Measurements from ENCODE around the gene MSL1.

Gene MSL1

GRCh38 chr17:40093005-40093579 is 28.7 kb upstream of the MSL1 start:
- Histone ChIP-seq H3K4me1 (ENCODE audit: control insufficient read depth, insufficient read depth, low read length) (no peaks in the 10 kb centered on the region), H3K9me3 (ENCODE audit: control insufficient read depth, insufficient read depth, low read depth, low read length) (no peaks in the 10 kb centered on the region), H3K27ac (ENCODE audit: extremely low read depth, low read depth, low read length) (no peak overlapping the region; the same call in 1 of the 2 replicates), H3K36me3 (ENCODE audit: control insufficient read depth in 2 of 2, insufficient read depth in 1 of 2, low read length in 2 of 2) (peaks cover 4 to 54% of the 10 kb centered on the region in 2 experiments; a peak in 2 of 3 replicates), H3K4me3 (ENCODE audit: low read depth, low read length) (no peak overlapping the region)
- ChIA-PET POLR2A (interaction anchor here (0.8 to 2.1 kb wide), 4 partner anchors 18 to 47 kb away, joined by 3 to 10 read pairs (median 3); partner anchors contain the start of genes CASC3, MED24 and THRA), CTCF (interaction anchor here (0.6 to 1.5 kb wide), 7 partner anchors 9 to 148 kb away, joined by 4 to 9 read pairs (median 4); no protein-coding TSS in a partner anchor)
- TF ChIP-seq, protein P1, sequence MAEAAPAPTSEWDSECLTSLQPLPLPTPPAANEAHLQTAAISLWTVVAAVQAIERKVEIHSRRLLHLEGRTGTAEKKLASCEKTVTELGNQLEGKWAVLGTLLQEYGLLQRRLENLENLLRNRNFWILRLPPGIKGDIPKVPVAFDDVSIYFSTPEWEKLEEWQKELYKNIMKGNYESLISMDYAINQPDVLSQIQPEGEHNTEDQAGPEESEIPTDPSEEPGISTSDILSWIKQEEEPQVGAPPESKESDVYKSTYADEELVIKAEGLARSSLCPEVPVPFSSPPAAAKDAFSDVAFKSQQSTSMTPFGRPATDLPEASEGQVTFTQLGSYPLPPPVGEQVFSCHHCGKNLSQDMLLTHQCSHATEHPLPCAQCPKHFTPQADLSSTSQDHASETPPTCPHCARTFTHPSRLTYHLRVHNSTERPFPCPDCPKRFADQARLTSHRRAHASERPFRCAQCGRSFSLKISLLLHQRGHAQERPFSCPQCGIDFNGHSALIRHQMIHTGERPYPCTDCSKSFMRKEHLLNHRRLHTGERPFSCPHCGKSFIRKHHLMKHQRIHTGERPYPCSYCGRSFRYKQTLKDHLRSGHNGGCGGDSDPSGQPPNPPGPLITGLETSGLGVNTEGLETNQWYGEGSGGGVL (tag by site-specific recombination; IDR thresholded peaks at IDR 0.05) = no peak

DNA sequence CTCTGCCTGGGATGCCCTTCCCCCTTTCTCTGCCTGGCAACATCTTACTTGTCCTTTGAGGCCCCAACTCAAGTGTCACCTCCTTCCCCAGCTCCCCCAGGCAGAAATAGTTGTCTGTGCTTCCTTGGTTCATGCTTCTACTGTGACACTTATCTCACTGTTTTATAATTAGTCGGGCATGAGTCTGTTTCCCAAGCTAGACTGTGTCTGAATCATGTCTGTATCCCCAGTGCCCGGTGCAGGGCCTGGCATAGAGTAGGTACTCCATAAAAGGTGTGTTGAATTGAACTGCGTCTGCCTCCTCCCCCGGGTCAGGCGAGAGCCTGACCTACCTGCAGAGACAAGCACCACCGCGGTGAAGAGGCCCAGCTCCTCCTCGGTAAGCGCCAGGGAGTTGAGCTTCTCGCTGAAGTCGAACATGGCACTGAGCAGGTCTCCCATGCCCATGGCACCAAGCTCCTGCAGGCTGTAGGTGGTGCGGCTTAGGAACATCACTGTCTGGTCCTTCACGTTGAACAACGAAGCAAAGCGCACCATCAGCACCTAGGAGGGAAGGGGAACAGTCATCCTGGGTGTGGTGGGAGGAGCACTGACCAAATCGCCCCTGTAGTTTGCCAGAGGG is 28.1 kb upstream of the MSL1 start:
- no peak overlapping the region for H3K4me3 ChIP-seq (ENCODE audit: low read depth, low read length)
- no peaks in the 10 kb centered on the region for H3K9me3 ChIP-seq (ENCODE audit: control insufficient read depth, insufficient read depth, low read depth, low read length)
- H3K36me3 ChIP-seq (ENCODE audit: control insufficient read depth in 2 of 2, insufficient read depth in 1 of 2, low read length in 2 of 2) = peaks cover 4 to 49% of the 10 kb centered on the region in 2 experiments; a peak in 2 of 3 replicates
- ChIA-PET POLR2A (interaction anchor here (0.9 to 2.1 kb wide), 3 partner anchors 17 to 46 kb away, joined by 3 to 10 read pairs (median 3); partner anchors contain the start of genes CASC3 and MED24), CTCF (interaction anchor here (1.0 to 1.5 kb wide), 4 partner anchors 9 to 20 kb away, joined by 4 to 6 read pairs (median 4); no protein-coding TSS in a partner anchor)
- H3K27ac ChIP-seq (ENCODE audit: extremely low read depth, low read depth, low read length) = no peak overlapping the region; the same call in 1 of the 2 replicates
- H3K4me1 ChIP-seq (ENCODE audit: control insufficient read depth, insufficient read depth, low read length) = peaks cover 3% of the 10 kb centered on the region; the same call in 1 of the 2 replicates
- TF ChIP-seq ZEB2 (tag by site-specific recombination; IDR thresholded peaks at IDR 0.05) (no peak), ZNF791 (tag by site-specific recombination; IDR thresholded peaks at IDR 0.05) (no peak), ZNF785 (tag by site-specific recombination; IDR thresholded peaks at IDR 0.05) (no peak), KLF1 (tag by site-specific recombination; IDR thresholded peaks at IDR 0.05) (0 out of 2 replicates have a peak, but pooled peaks have one; percentile 48), FEZF1 (tag by site-specific recombination; IDR thresholded peaks at IDR 0.05) (no peak), ZNF248 (tag by site-specific recombination; IDR thresholded peaks at IDR 0.05) (no peak), OVOL3 (tag by site-specific recombination; IDR thresholded peaks at IDR 0.05) (no peak)
- TF ChIP-seq, protein P2, sequence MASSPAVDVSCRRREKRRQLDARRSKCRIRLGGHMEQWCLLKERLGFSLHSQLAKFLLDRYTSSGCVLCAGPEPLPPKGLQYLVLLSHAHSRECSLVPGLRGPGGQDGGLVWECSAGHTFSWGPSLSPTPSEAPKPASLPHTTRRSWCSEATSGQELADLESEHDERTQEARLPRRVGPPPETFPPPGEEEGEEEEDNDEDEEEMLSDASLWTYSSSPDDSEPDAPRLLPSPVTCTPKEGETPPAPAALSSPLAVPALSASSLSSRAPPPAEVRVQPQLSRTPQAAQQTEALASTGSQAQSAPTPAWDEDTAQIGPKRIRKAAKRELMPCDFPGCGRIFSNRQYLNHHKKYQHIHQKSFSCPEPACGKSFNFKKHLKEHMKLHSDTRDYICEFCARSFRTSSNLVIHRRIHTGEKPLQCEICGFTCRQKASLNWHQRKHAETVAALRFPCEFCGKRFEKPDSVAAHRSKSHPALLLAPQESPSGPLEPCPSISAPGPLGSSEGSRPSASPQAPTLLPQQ (tag by site-specific recombination; IDR thresholded peaks at IDR 0.05) = no peak
- TF ChIP-seq, protein P3, sequence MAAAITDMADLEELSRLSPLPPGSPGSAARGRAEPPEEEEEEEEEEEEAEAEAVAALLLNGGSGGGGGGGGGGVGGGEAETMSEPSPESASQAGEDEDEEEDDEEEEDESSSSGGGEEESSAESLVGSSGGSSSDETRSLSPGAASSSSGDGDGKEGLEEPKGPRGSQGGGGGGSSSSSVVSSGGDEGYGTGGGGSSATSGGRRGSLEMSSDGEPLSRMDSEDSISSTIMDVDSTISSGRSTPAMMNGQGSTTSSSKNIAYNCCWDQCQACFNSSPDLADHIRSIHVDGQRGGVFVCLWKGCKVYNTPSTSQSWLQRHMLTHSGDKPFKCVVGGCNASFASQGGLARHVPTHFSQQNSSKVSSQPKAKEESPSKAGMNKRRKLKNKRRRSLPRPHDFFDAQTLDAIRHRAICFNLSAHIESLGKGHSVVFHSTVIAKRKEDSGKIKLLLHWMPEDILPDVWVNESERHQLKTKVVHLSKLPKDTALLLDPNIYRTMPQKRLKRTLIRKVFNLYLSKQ (tag by site-specific recombination; IDR thresholded peaks at IDR 0.05; ENCODE audit: borderline replicate concordance) = no peak

DNA sequence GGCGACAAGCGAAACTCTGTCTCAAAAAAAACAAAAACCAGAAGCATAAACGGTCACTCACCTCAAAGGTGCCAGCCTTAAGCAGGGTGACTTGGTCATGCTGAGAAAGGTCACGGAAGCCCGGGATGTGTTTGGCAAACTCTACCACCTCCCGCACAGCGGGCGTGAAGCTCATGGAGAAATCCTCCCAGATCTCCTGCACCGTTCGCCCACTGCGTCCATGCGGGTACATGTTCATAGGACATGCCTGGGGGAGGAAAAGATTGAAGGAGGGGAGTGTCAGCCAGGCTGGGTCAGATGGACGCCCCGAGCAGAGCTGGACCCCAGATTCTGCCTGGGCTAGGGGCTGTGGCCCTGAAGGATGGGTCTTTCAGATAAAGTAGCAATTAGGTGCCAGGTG is 26.9 kb upstream of the MSL1 start:
- peaks cover 9% of the 10 kb centered on the region for H3K4me1 ChIP-seq (ENCODE audit: control insufficient read depth, insufficient read depth, low read length)
- H3K9me3 ChIP-seq (ENCODE audit: control insufficient read depth, insufficient read depth, low read depth, low read length) = no peaks in the 10 kb centered on the region
- no peak overlapping the region for H3K27ac ChIP-seq (ENCODE audit: extremely low read depth, low read depth, low read length)
- no peak for TF ChIP-seq ZNF747 (tag by site-specific recombination; IDR thresholded peaks at IDR 0.05)
- TF ChIP-seq ZSCAN18 (tag by site-specific recombination; IDR thresholded peaks at IDR 0.05) = no peak
- TF ChIP-seq ZNF843 (tag by site-specific recombination; IDR thresholded peaks at IDR 0.05) = no peak
- no peak for TF ChIP-seq SALL2 (tag by site-specific recombination; IDR thresholded peaks at IDR 0.05; ENCODE audit: borderline replicate concordance)
- no peak for TF ChIP-seq ZNF354C (tag by site-specific recombination; IDR thresholded peaks at IDR 0.05; ENCODE audit: borderline replicate concordance, low read depth)
- TF ChIP-seq ZNF473 (tag by site-specific recombination; IDR thresholded peaks at IDR 0.05) = no peak
- TF ChIP-seq ZNF658 (tag by site-specific recombination; IDR thresholded peaks at IDR 0.05) = no peak
- no peak for TF ChIP-seq KLF7 (tag by site-specific recombination; IDR thresholded peaks at IDR 0.05; ENCODE audit: borderline replicate concordance)
- no peak for TF ChIP-seq HIC1 (tag by site-specific recombination; IDR thresholded peaks at IDR 0.05)
- CTCF ChIA-PET = interaction anchor here (0.9 kb wide), 1 partner anchor 13 kb away, joined by 4 read pairs; no protein-coding TSS in a partner anchor
- peaks cover 0 to 41% of the 10 kb centered on the region in 2 experiments; a peak in 1 of 3 replicates for H3K36me3 ChIP-seq (ENCODE audit: control insufficient read depth in 2 of 2, insufficient read depth in 1 of 2, low read length in 2 of 2)
- H3K4me3 ChIP-seq (ENCODE audit: low read depth, low read length) = no peak overlapping the region
- POLR2A ChIA-PET = interaction anchor here (0.6 to 0.9 kb wide), 2 partner anchors 38 to 467 kb away, joined by 3 to 4 read pairs; no protein-coding TSS in a partner anchor

All from HEK293 (cell line).